HFFc6 (cell line): ENCODE results near the gene CLEC2D. TPM values are rescaled to one million over a fixed set of nuclear protein-coding genes. Genes with fewer than 3 reads are reported as not detected.

Source experiments
- DNase-seq: peaks from one replicate; pipeline ENCODE4 v3.0.0-alpha.2; 2018
- H3K27ac Mint-ChIP-seq: 2 replicates; pipeline ENCODE4 v1.8.0; 2020; ENCODE audit warnings: mild to moderate bottlenecking, mixed read lengths
- H3K27me3 Mint-ChIP-seq: 2 replicates; pipeline ENCODE4 v1.8.0; 2021; ENCODE audit warnings: mild to moderate bottlenecking, moderate library complexity, mixed read lengths; ENCODE audit not compliant: insufficient read depth
- H3K36me3 Mint-ChIP-seq: 2 replicates; pipeline ENCODE4 v1.8.0; 2021; ENCODE audit warnings: low read depth, mixed read lengths
- H3K4me1 Mint-ChIP-seq: 2 replicates; pipeline ENCODE4 v1.8.0; 2020; ENCODE audit warnings: low read depth, mixed read lengths
- H3K4me3 Mint-ChIP-seq: 2 replicates; pipeline ENCODE4 v1.8.0; 2020; ENCODE audit warnings: mild to moderate bottlenecking, moderate library complexity, mixed read lengths
- H3K9me3 Mint-ChIP-seq: 2 replicates; pipeline ENCODE4 v1.8.0; 2020; ENCODE audit warnings: mild to moderate bottlenecking, mixed read lengths
- CTCF ChIP-seq: fragments of 200-600 bp; sonication (generic); IDR thresholded peaks from 2 replicates; pipeline ENCODE4 v1.5.0; 2021; ENCODE audit warnings: antibody characterized with exemption, mild to moderate bottlenecking
- total RNA-seq, 6 experiments: library from RNA; stranded (reverse); fragmentation: NEBNext Ultra II Directional; extraction: Animal tissue kit (Norgen Biotek cat#: 25700); gene quantifications; 2 replicates in 1 of 6; 3 replicates in 5 of 6; pipeline ENCODE4 v1.2.3, GENCODE V29; 2021

CLEC2D gene
- total RNA-seq, 6 experiments from 2014 or later = 1.1 to 1.9 (median 1.5) TPM

DNA sequence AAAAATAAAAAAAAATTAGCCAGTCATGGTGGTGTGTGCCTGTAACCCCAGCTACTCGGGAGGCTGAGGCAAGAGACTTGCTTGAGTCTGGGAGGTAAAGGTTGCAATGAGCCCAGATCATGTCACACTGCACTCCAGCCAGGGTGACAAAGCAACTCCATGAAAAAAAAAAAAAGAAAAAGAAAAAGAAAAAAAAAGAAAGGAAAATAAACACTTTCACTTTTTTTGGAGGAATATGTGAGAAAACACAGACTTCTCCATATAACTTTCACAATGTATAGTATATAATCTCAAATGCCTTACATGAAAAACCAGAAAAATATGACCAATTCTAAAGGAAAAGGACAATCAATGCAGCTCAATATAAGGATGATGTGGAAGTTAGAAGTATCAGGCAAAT is 54.5 kb downstream of the CLEC2D start:
- TF ChIP-seq CTCF = no peak
- H3K36me3 Mint-ChIP-seq = no peaks in the 10 kb centered on the region
- H3K27me3 Mint-ChIP-seq = peaks cover 15% of the 10 kb centered on the region
- no peak overlapping the region for H3K27ac Mint-ChIP-seq
- no peaks in the 10 kb centered on the region for H3K9me3 Mint-ChIP-seq
- H3K4me3 Mint-ChIP-seq = no peak overlapping the region
- no peak for DNase-seq
- H3K4me1 Mint-ChIP-seq = peaks cover 9% of the 10 kb centered on the region

GRCh38 chr12:9725213-9725870 is 55.8 kb downstream of the CLEC2D start:
- peaks cover 9% of the 10 kb centered on the region for H3K4me1 Mint-ChIP-seq
- H3K27me3 Mint-ChIP-seq = peaks cover 12% of the 10 kb centered on the region
- H3K9me3 Mint-ChIP-seq = no peaks in the 10 kb centered on the region
- DNase-seq = no peak
- H3K4me3 Mint-ChIP-seq = no peak overlapping the region
- no peaks in the 10 kb centered on the region for H3K36me3 Mint-ChIP-seq
- H3K27ac Mint-ChIP-seq = no peak overlapping the region
- TF ChIP-seq CTCF = no peak

GRCh38 chr12:9727813-9728212 is 58.3 kb downstream of the CLEC2D start:
- DNase-seq = no peak
- H3K9me3 Mint-ChIP-seq = no peaks in the 10 kb centered on the region
- H3K36me3 Mint-ChIP-seq = no peaks in the 10 kb centered on the region
- no peak overlapping the region for H3K4me3 Mint-ChIP-seq
- TF ChIP-seq CTCF = no peak
- H3K4me1 Mint-ChIP-seq = no peaks in the 10 kb centered on the region
- H3K27me3 Mint-ChIP-seq = peaks cover 19% of the 10 kb centered on the region
- H3K27ac Mint-ChIP-seq = no peak overlapping the region

GRCh38 chr12:9729082-9729481 is 59.6 kb downstream of the CLEC2D start:
- peaks cover 8% of the 10 kb centered on the region; the same call in 1 of the 2 replicates for H3K27me3 Mint-ChIP-seq
- H3K9me3 Mint-ChIP-seq = no peaks in the 10 kb centered on the region
- H3K4me1 Mint-ChIP-seq = no peaks in the 10 kb centered on the region
- TF ChIP-seq CTCF = no peak
- H3K27ac Mint-ChIP-seq = no peak overlapping the region
- no peak overlapping the region for H3K4me3 Mint-ChIP-seq
- no peak for DNase-seq
- no peaks in the 10 kb centered on the region for H3K36me3 Mint-ChIP-seq

DNA sequence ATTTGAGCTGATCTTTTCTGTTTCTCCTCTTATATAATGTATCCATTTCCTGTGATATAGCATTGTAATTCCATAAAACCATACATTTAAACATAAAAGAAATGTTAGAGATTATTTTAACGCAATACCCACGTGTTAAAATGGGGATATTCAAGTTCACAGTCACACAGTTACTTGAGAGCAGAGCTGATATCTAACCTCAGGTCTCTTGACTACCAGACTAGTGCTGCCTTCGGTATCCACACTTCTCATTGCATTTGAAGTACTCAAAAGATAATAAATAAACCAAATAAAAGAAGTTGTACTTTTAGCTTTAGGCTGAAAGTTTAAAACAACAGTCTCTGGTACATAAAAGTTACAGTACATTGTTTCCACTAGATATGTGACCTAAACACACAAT is 60.5 kb downstream of the CLEC2D start:
- H3K4me3 Mint-ChIP-seq = no peak overlapping the region
- DNase-seq = no peak
- no peaks in the 10 kb centered on the region for H3K36me3 Mint-ChIP-seq
- H3K27me3 Mint-ChIP-seq = peaks cover 7% of the 10 kb centered on the region; the same call in 1 of the 2 replicates
- no peaks in the 10 kb centered on the region for H3K4me1 Mint-ChIP-seq
- TF ChIP-seq CTCF = no peak
- no peak overlapping the region for H3K27ac Mint-ChIP-seq
- no peaks in the 10 kb centered on the region for H3K9me3 Mint-ChIP-seq
